D721Med (cell line): Measurements from ENCODE around the gene MCF2L.

Source experiments
- DNase-seq: peaks from one replicate; pipeline ENCODE4 v3.0.0; 2011; ENCODE audit warnings: low spot score; ENCODE audit not compliant: insufficient read length
- FAIRE-seq: peaks from 2 replicates; lab custom pipeline; 2011; peaks lifted over from hg19 to GRCh38; lab: Jason Lieb, UNC
- CTCF ChIP-seq: IDR thresholded peaks from 2 replicates; pipeline ENCODE4 v1.5.1; 2012; ENCODE audit warnings: mild to moderate bottlenecking, control low read depth; ENCODE audit not compliant: insufficient read depth; ENCODE audit errors: missing control alignments

Gene MCF2L

GRCh38 chr13:113072376-113072775, 103.4 kb downstream of the MCF2L start:
- no peak for TF ChIP-seq CTCF
- DNase-seq = no peak
- FAIRE-seq = no peak

- DNase-seq = no peak
- TF ChIP-seq CTCF = no peak
- FAIRE-seq = no peak
Measured at GRCh38 chr13:113073942-113074341, 104.9 kb downstream of the MCF2L start.

- DNase-seq (no peak), FAIRE-seq (no peak)
- TF ChIP-seq CTCF = no peak
Measured at GRCh38 chr13:113074401-113074800, 105.4 kb downstream of the MCF2L start.

DNA sequence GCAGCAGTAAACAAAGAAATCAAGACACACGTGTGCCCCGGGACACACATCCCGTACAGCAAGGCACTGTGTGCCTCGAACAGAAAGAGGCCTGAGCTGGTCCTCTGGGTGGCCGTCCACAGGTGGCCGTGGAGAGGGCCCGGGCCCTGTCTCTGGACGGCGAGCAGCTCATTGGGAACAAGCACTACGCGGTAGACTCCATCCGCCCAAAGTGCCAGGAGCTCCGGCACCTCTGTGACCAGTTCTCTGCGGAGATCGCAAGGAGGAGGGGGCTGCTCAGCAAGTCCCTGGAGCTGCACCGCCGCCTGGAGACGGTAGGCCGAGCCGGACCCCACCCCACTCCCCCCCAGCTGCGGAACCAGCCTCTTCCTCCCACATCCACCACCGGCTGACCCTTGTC, 105.9 kb downstream of the MCF2L start:
- no peak for TF ChIP-seq CTCF
- FAIRE-seq (no peak), DNase-seq (no peak)

GRCh38 chr13:113075711-113076110, 106.7 kb downstream of the MCF2L start:
- FAIRE-seq (no peak), DNase-seq (no peak)
- no peak for TF ChIP-seq CTCF

GRCh38 chr13:113076681-113077401, 107.8 kb downstream of the MCF2L start:
- FAIRE-seq (no peak), DNase-seq (no peak)
- no peak for TF ChIP-seq CTCF

DNA sequence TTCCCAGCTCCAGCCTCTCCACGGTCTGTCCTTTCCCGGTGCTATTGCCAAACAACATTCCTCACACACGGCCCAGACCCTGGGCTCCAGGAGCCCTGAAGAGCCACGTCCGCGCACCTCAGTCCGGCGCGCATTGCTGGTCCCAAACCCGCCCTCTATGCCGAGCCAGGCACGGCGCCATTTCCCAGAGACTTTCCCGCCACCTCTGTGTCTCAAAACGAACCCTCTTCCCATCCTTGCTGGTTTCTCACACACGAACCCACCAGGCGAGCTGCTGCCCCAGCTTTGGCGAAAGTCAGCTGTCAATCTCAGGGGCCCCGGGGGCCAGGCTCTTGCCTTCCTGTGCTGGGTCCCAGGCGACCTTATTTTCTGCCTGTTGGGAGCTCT, 108.5 kb downstream of the MCF2L start:
- no peak for TF ChIP-seq CTCF
- FAIRE-seq (no peak), DNase-seq (no peak)
